HEK293 (cell line): ENCODE measurements around the gene TOR4A.

Experiments
- CTCF ChIA-PET: fragments of 350-600 bp; formaldehyde crosslinking; extraction: SDS; loops from one replicate; lab custom pipeline; 2021; ENCODE audit warnings: antibody characterized with exemption; lab: Yijun Ruan, JAX
- POLR2A ChIA-PET: fragments of 300-600 bp; formaldehyde crosslinking; extraction: SDS; loops from one replicate; lab custom pipeline; 2020; ENCODE audit warnings: antibody characterized with exemption, inconsistent platforms; lab: Yijun Ruan, JAX
- H3K27ac ChIP-seq: fragments of 200-500 bp; sonication (Bioruptor generic); 2 replicates; pipeline ENCODE4 v1.5.1; 2014; ENCODE audit warnings: low read depth, low read length, control low read depth, inconsistent platforms; ENCODE audit errors: extremely low read depth
- H3K36me3 ChIP-seq, 2 experiments: fragments of 200-500 bp in 1 of 2; sonication (Bioruptor generic) in 1 of 2; 1 replicate in 1 of 2; 2 replicates in 1 of 2; pipeline ENCODE4 v1.5.1; 2014 to 2017; ENCODE audit warnings: inconsistent platforms in 2 of 2, low read length in 2 of 2; ENCODE audit not compliant: control insufficient read depth in 2 of 2, insufficient read depth in 1 of 2
- H3K4me1 ChIP-seq: fragments of 200-500 bp; sonication (Bioruptor generic); 2 replicates; pipeline ENCODE4 v1.5.1; 2014; ENCODE audit warnings: mild to moderate bottlenecking, low read length, inconsistent platforms; ENCODE audit not compliant: control insufficient read depth, insufficient read depth
- H3K4me3 ChIP-seq: 2 replicates; pipeline ENCODE4 v1.5.1; 2011; ENCODE audit warnings: low read depth, mild to moderate bottlenecking, control low read depth, low read length, moderate library complexity
- H3K9me3 ChIP-seq: fragments of 200-500 bp; sonication (Bioruptor generic); 2 replicates; pipeline ENCODE4 v1.5.1; 2014; ENCODE audit warnings: low read depth, low read length, inconsistent platforms; ENCODE audit not compliant: control insufficient read depth, insufficient read depth
- KLF16 ChIP-seq: fragments of 450-650 bp; formaldehyde crosslinking; IDR thresholded peaks from 2 replicates; pipeline ENCODE4 v1.5.1; 2017; ENCODE audit warnings: missing biosample characterization, missing genetic modification characterization
- KLF8 ChIP-seq: fragments of 450-650 bp; formaldehyde crosslinking; IDR thresholded peaks from 2 replicates; pipeline ENCODE4 v1.5.1; 2016; ENCODE audit warnings: missing biosample characterization, missing genetic modification characterization
- KLF9 ChIP-seq: fragments of 450-650 bp; formaldehyde crosslinking; IDR thresholded peaks from 2 replicates; pipeline ENCODE4 v1.5.1; 2016; ENCODE audit warnings: missing biosample characterization, missing genetic modification characterization, low read depth
- OSR2 ChIP-seq: fragments of 450-650 bp; formaldehyde crosslinking; IDR thresholded peaks from 2 replicates; pipeline ENCODE4 v1.5.1; 2016; ENCODE audit warnings: missing biosample characterization, missing genetic modification characterization
- ZBTB1 ChIP-seq: fragments of 450-650 bp; formaldehyde crosslinking; IDR thresholded peaks from 2 replicates; pipeline ENCODE4 v1.5.1; 2016; ENCODE audit warnings: missing biosample characterization, missing genetic modification characterization
- ZBTB10 ChIP-seq: fragments of 450-650 bp; formaldehyde crosslinking; IDR thresholded peaks from 2 replicates; pipeline ENCODE4 v1.5.1; 2016; ENCODE audit warnings: missing biosample characterization, missing genetic modification characterization
- ZBTB20 ChIP-seq: fragments of 450-650 bp; formaldehyde crosslinking; IDR thresholded peaks from 2 replicates; pipeline ENCODE4 v1.5.1; 2016; ENCODE audit warnings: missing biosample characterization, missing genetic modification characterization
- ZEB2 ChIP-seq: fragments of 450-650 bp; formaldehyde crosslinking; IDR thresholded peaks from 2 replicates; pipeline ENCODE4 v1.5.1; 2016; ENCODE audit warnings: missing biosample characterization, missing genetic modification characterization
- ZFP37 ChIP-seq: fragments of 450-650 bp; formaldehyde crosslinking; IDR thresholded peaks from 2 replicates; pipeline ENCODE4 v1.5.1; 2016; ENCODE audit warnings: missing biosample characterization, missing genetic modification characterization
- ZFP41 ChIP-seq: fragments of 450-650 bp; formaldehyde crosslinking; IDR thresholded peaks from 2 replicates; pipeline ENCODE4 v1.5.1; 2016; ENCODE audit warnings: missing biosample characterization, missing genetic modification characterization, borderline replicate concordance
- ZNF140 ChIP-seq: fragments of 450-650 bp; formaldehyde crosslinking; IDR thresholded peaks from 2 replicates; pipeline ENCODE4 v1.5.1; 2016; ENCODE audit warnings: missing biosample characterization, missing genetic modification characterization
- ZNF214 ChIP-seq: fragments of 450-650 bp; formaldehyde crosslinking; IDR thresholded peaks from 2 replicates; pipeline ENCODE4 v1.5.1; 2017; ENCODE audit warnings: missing biosample characterization, mild to moderate bottlenecking, missing genetic modification characterization, borderline replicate concordance
- ZNF248 ChIP-seq: fragments of 450-650 bp; formaldehyde crosslinking; IDR thresholded peaks from 2 replicates; pipeline ENCODE4 v1.5.1; 2017; ENCODE audit warnings: missing biosample characterization, missing genetic modification characterization
- ZNF26 ChIP-seq: fragments of 450-650 bp; formaldehyde crosslinking; IDR thresholded peaks from 2 replicates; pipeline ENCODE4 v1.5.1; 2016; ENCODE audit warnings: missing biosample characterization, missing genetic modification characterization
- ZNF274 ChIP-seq, 2 experiments: fragments of 200-500 bp in 1 of 2; fragments of 450-650 bp in 1 of 2; sonication (Bioruptor generic) in 1 of 2; formaldehyde crosslinking in 1 of 2; IDR thresholded peaks; 2 replicates each; pipeline versions ENCODE4 v1.5.1 to v1.6.1; 2014 to 2016; ENCODE audit warnings: borderline replicate concordance in 1 of 2, inconsistent platforms in 1 of 2, low read length in 1 of 2, missing biosample characterization in 1 of 2, missing genetic modification characterization in 1 of 2
- ZNF280C ChIP-seq: fragments of 450-650 bp; formaldehyde crosslinking; IDR thresholded peaks from 2 replicates; pipeline ENCODE4 v1.5.1; 2016; ENCODE audit warnings: missing biosample characterization, missing genetic modification characterization
- ZNF324 ChIP-seq: fragments of 450-650 bp; formaldehyde crosslinking; IDR thresholded peaks from 2 replicates; pipeline ENCODE4 v1.5.1; 2016; ENCODE audit warnings: missing biosample characterization, missing genetic modification characterization
- ZNF510 ChIP-seq: fragments of 450-650 bp; formaldehyde crosslinking; IDR thresholded peaks from 2 replicates; pipeline ENCODE4 v1.5.1; 2018; ENCODE audit warnings: mild to moderate bottlenecking, missing genetic modification characterization, missing biosample characterization; ENCODE audit not compliant: insufficient replicate concordance
- ZNF548 ChIP-seq: fragments of 450-650 bp; formaldehyde crosslinking; IDR thresholded peaks from 2 replicates; pipeline ENCODE4 v1.5.1; 2016; ENCODE audit warnings: missing biosample characterization, missing genetic modification characterization
- ZNF571 ChIP-seq: fragments of 450-650 bp; formaldehyde crosslinking; IDR thresholded peaks from 2 replicates; pipeline ENCODE4 v1.5.0; 2017; ENCODE audit warnings: missing biosample characterization, missing genetic modification characterization
- ZNF654 ChIP-seq: fragments of 450-650 bp; formaldehyde crosslinking; IDR thresholded peaks from 2 replicates; pipeline ENCODE4 v1.5.1; 2016; ENCODE audit warnings: low read depth, missing biosample characterization, missing genetic modification characterization
- ZNF664 ChIP-seq: fragments of 450-650 bp; formaldehyde crosslinking; IDR thresholded peaks from 2 replicates; pipeline ENCODE4 v1.5.1; 2016; ENCODE audit warnings: missing biosample characterization, missing genetic modification characterization
- ZNF747 ChIP-seq: fragments of 450-650 bp; formaldehyde crosslinking; IDR thresholded peaks from 2 replicates; pipeline ENCODE4 v1.5.1; 2016; ENCODE audit warnings: missing biosample characterization, missing genetic modification characterization
- ZNF843 ChIP-seq: fragments of 450-650 bp; formaldehyde crosslinking; IDR thresholded peaks from 2 replicates; pipeline ENCODE4 v1.5.1; 2016; ENCODE audit warnings: missing biosample characterization, missing genetic modification characterization

The TOR4A gene

GRCh38 chr9:137268538-137269201 is 8.9 kb upstream of the TOR4A start (continued):
- TF ChIP-seq ZBTB10 (tag by site-specific recombination) (no peak), ZNF26 (tag by site-specific recombination) (no peak), ZNF280C (tag by site-specific recombination) (no peak), ZEB2 (tag by site-specific recombination) (no peak), ZBTB20 (tag by site-specific recombination) (no peak), ZNF274 (IDR thresholded peaks at IDR 0.05; ENCODE audit: low read length) (no peak), ZNF274 (tag by site-specific recombination; IDR thresholded peaks at IDR 0.05; ENCODE audit: borderline replicate concordance) (no peak), KLF8 (tag by site-specific recombination) (no peak), ZNF548 (tag by site-specific recombination) (no peak)

- H3K36me3 ChIP-seq: peaks cover 0 to 67% of the 10 kb centered on the region in 2 experiments; a peak in 2 of 3 replicates
- H3K4me1 ChIP-seq: no peaks in the 10 kb centered on the region
- POLR2A ChIA-PET: interaction anchor here (1.0 kb wide), 1 partner anchor 10 kb away, joined by 3 read pairs; no protein-coding TSS in a partner anchor
- H3K27ac ChIP-seq: no peak overlapping the region
- no peak overlapping the region for H3K4me3 ChIP-seq
- H3K9me3 ChIP-seq: no peaks in the 10 kb centered on the region
- TF ChIP-seq OSR2 (peak; percentile 54), ZNF248 (no peak)
- TF ChIP-seq, all 188 proteins: peak for 1
- CTCF ChIA-PET: interaction anchor here (0.5 to 2.1 kb wide), 3 partner anchors 32 to 481 kb away, joined by 3 to 11 read pairs (median 4); no protein-coding TSS in a partner anchor
Observed at GRCh38 chr9:137269231-137269772, 8.2 kb upstream of the TOR4A start.

GRCh38 chr9:137270929-137271695 is 6.4 kb upstream of the TOR4A start:
- ChIA-PET POLR2A (interaction anchor here (1.9 to 2.4 kb wide), 2 partner anchors 27 to 30 kb away, joined by 6 to 9 read pairs; partner anchors contain the start of gene TUBB4B), CTCF (interaction anchor here (1.6 kb wide), 1 partner anchor 15 kb away, joined by 3 read pairs; the partner anchor contains the start of gene NELFB)
- Histone ChIP-seq H3K27ac (no peak overlapping the region), H3K9me3 (no peaks in the 10 kb centered on the region), H3K4me3 (no peak overlapping the region), H3K36me3 (peaks cover 0 to 56% of the 10 kb centered on the region in 2 experiments; a peak in 2 of 3 replicates), H3K4me1 (no peaks in the 10 kb centered on the region)
- TF ChIP-seq KLF9 (tag by site-specific recombination) (no peak), KLF16 (tag by site-specific recombination) (no peak), ZNF843 (tag by site-specific recombination) (no peak), ZBTB1 (tag by site-specific recombination) (no peak), ZFP37 (tag by site-specific recombination) (no peak), ZNF654 (tag by site-specific recombination) (no peak), ZNF324 (no peak), ZNF571 (tag by site-specific recombination) (no peak), ZFP41 (tag by site-specific recombination) (no peak), ZNF214 (tag by site-specific recombination) (no peak), ZNF747 (no peak), ZNF510 (tag by site-specific recombination) (no peak), ZNF664 (tag by site-specific recombination) (no peak), ZNF140 (tag by site-specific recombination) (no peak)
